Measurements from ENCODE around the gene CTTNBP2.
"Not testable (repeated sequence)": the region's sequence is repeated elsewhere in the genome, so short reads cannot be mapped to it uniquely, and the experiment has no call there.

CTTNBP2 gene

GRCh38 chr7:117750612-117751563 lies 122.4 kb downstream of the CTTNBP2 start:
- DNase-seq (ENCODE audit: low read depth in 2 of 2): no peak

DNA sequence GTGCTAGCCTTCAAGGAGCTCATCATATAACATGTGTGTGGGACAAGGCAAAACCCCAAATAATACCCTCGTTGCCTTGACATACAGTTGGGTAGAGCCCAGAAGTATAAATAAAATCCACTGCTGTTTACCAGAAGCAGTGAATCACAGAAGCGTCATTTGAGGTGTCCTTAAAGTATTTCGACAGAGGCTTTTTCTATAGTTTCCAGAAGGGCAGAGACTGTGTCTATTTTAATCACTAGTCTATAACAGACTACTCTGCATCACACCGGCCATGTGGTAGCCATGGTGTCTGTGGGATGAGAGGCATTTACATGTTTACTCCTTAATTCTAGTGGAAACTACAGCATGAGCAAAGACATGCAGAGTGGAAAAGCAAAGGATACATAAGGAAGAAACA lies 131.3 kb downstream of the CTTNBP2 start:
- DNase-seq (ENCODE audit: low read depth in 2 of 2): no peak

- no peak for DNase-seq (ENCODE audit: low read depth in 2 of 2)
Observed at GRCh38 chr7:117739085-117739484, 134.2 kb downstream of the CTTNBP2 start.

GRCh38 chr7:117737926-117738325 lies 135.3 kb downstream of the CTTNBP2 start:
- DNase-seq (ENCODE audit: low read depth in 2 of 2): no peak

DNA sequence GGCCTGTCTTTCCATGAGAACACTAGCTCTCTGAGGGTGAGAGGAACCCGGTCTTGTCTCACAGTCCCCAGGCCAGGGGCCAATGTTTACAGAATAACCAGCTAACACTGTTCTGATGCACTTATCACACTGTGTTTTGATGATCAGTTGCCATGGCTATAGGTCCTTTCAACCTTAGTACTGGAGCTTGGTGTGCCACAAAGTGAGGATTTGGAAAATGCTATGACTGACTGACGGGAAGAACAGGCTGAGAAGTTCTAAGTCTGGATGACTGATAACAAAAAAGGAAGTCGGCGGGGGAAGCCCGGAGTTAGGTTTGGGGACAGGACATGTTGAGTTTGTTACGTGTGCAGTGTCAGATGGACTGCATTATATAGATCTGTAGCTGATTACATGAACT lies 141.8 kb downstream of the CTTNBP2 start:
- no peak for DNase-seq (ENCODE audit: low read depth in 2 of 2)

GRCh38 chr7:117730390-117730789 lies 142.9 kb downstream of the CTTNBP2 start:
- no peak for DNase-seq (ENCODE audit: low read depth in 2 of 2)

- DNase-seq (ENCODE audit: low read depth in 2 of 2): no peak
Observed at GRCh38 chr7:117728890-117729624, 144.2 kb downstream of the CTTNBP2 start.

DNA sequence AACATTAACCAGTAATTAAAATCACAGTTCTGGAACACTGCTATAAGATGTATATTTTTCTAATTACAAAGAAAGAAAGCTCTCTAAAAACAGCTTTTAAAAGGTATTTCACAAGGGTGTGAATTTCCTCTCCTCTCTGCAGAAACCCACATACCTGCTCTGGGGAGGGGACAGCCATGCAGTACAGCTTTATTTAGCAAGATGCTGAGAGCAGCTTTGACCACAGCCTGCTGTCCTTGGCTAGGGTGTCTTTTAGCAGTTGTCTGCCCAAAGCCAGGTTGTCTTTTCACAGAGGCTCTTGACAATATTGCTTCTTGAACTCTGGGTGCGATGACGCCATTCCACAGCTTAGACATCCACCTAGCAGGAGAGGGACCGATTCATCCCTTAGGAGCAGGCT lies 148.3 kb downstream of the CTTNBP2 start:
- DNase-seq (ENCODE audit: low read depth in 2 of 2): no peak

DNA sequence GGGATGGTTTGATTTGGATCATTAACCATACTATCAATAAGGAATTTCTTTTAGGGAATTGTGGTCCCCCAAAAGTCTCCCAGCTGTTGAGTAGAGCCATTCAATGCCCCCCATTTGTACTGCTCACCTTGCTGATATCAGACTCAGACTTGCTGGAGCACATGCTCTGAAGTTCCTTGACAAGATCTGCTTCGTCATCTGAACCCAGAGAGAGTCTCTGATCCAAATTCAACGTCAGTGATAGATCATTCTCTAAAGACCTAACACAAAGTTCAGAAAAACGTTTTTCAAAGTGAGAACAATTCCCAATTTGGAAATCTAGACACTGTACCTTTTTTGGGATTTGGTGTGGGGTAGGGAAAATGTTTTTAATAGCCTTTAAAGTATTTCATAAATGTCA lies 153.9 kb downstream of the CTTNBP2 start:
- DNase-seq (ENCODE audit: low read depth in 2 of 2): no peak

GRCh38 chr7:117718116-117718835 lies 155.0 kb downstream of the CTTNBP2 start:
- DNase-seq (ENCODE audit: low read depth in 2 of 2): no peak

DNA sequence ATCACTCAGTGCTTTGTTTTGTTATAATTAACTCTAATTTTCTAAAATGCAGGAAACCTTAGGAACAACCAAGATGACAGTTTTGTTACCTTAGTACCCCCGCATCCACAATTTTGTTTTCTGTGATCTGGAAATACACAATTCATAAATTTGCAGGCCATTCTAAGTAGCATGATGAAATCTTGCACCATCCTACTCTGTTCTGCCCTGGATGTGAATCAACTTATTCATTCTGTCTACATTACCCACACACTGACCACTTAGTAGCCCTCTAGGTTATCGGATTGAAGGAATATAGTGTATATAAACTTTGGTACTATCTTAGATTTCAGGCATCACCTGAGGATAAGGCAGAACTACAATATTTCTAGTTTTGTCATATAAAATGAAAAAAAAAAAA lies 155.9 kb downstream of the CTTNBP2 start:
- DNase-seq (ENCODE audit: low read depth in 2 of 2): no peak

DNA sequence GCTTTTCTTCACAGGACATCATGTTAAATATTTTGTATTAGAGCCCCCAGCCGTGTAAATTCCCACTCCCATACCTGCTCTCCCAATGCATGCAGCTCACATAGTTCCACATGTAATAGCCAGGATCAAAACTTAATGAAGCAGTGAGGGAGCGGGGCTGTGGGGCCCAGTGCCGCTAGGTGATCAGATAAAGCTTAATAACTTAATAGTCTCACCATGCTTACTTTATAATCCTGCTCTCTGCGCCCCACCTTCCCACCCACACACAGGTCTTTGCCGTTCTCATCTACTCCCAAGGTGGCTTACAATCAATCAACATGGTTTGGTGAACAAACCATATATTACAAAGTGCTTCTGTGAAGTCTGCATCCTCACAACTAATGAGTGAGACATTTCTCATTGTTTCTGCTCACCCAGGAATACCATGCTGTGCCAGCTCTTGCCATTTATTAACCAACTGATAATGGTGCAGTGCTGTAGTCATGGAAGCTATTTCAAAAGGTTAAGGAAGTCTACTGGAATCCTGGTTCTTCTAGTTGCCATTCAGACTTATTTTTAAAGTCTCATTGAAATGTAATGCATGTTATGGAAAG lies 156.4 kb downstream of the CTTNBP2 start:
- no peak for DNase-seq (ENCODE audit: low read depth in 2 of 2)

DNA sequence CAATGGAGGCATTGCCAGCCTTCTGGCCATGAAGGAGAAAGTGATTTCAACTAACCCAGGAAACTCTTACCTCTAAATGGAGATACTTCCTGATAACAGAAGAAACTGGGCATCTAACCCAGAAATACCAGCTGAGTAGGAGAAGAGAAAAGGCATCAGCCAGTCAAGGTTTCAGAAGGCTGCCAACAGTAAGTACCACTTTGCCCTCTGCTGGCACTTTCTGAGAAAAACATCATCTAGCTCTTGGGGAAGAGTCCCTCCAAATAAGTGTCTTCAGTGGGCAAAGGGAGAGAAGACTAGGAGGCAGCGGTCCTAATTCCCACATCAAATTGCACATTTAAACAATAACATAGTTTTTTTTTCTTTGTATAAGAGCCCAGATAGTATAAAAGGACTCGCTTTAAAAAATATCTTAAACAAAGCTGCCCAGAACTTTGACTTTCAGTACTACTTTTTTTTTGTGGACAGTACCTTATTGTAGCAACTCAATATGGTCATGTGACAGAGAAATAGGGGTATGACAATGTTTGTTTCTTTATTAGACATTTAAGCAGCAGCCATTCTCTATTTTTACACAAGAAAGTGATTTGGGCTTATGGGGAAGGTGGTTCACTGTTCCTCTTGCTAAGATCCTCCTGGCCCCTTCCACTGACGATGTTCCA lies 157.3 kb downstream of the CTTNBP2 start:
- DNase-seq (ENCODE audit: low read depth in 2 of 2): no peak

GRCh38 chr7:117711556-117711955 lies 161.7 kb downstream of the CTTNBP2 start:
- no peak for DNase-seq (ENCODE audit: low read depth in 2 of 2)

DNA sequence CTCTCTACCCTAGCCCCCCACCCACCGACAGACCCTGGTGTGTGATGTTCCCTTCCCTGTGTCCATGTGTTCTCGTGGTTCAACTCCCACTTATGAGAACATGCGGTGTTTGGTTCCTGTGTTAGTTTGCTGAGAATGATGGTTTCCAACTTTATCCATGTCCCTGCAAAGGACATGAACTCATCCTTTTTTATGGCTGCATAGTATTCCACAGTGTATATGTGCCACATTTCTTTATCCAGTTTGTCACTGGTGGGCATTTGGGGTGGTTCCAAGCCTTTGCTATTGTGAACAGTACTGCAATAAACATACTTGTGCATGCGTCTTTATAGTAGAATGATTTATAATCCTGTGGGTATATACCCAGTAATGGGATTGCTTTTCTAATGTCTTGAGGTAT lies 165.1 kb downstream of the CTTNBP2 start:
- not testable (repeated sequence) for DNase-seq (ENCODE audit: low read depth in 2 of 2)

DNA sequence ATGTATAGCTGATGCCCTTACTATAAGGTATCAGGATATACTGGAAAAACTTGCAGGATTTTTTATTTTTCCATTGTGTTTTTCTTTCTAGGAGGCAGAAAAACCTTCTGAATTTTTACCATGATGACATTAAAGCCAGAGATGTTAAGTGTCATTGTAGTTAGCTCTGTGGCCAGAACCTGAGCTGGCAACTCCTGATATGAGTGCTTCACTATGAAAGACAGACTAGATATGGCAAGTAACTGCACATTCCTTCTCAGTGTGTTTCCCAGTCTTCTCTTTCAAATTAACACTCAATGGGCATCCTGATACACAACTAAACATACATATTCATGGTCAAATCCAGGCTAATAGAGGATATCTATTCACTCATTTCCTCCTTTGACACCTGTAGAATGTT lies 166.2 kb downstream of the CTTNBP2 start:
- DNase-seq (ENCODE audit: low read depth in 2 of 2): no peak

- DNase-seq (ENCODE audit: low read depth in 2 of 2): no peak
Observed at GRCh38 chr7:117706210-117706609, 167.0 kb downstream of the CTTNBP2 start.

GRCh38 chr7:117705630-117706029 lies 167.6 kb downstream of the CTTNBP2 start:
- no peak for DNase-seq (ENCODE audit: low read depth in 2 of 2)

DNA sequence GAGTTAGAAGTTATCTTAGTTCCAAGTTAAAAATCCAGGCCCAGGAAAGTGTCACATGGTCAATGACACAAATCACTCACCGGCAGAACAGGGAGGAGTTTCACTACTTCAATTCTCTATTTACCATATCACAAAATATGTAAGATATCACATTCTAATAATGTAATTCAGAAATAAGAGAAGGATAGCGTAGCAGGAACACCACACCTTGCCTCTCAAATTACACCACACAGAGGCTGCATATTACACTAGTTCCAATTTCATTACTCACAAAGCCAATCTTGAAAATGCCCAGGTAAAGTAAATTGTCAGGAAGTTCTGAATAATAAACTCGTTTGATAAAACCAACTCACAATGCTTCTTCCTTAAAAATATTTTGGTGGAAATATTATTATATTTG lies 169.2 kb downstream of the CTTNBP2 start:
- no peak for DNase-seq (ENCODE audit: low read depth in 2 of 2)

DNA sequence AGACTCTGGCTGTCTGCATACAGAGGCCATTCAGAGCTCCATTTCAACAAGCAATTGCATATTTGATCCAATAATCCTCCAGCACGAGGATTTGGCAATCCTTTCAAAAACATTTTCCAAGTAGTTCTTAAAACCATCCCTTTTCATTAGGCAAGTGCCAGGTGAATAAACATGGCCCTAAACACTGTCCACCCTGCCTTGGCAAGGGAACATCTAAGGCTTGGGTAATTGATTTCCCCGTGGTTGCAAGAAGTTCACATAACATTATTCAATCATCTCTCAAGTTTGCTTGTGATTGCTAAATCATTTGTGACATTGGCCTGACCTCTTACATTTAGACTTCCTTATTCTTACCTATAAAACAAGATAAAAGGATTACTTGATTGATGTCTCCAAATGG lies 175.2 kb downstream of the CTTNBP2 start:
- no peak for DNase-seq (ENCODE audit: low read depth in 2 of 2)

DNA sequence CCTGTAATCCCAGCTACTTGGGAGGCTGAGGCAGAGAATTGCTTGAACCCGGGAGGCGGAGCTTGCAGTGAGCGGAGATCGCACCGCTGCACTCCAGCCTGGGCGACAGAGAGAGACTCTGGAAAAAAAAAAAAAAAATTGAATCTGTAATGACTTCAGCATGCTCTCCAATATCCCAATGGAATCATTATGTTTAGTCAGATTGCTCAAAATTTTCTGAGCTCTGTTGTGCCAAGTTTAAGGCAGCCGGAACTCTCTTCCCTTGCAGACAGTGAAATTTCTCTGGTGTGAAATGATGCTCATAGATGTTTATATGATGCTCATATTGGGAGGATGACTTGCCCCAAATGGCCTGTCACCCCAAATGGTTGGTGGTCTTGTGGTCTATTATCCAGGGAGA lies 180.9 kb downstream of the CTTNBP2 start:
- no peak for DNase-seq (ENCODE audit: low read depth in 2 of 2)
